Heart left ventricle (tissue), 16 donors: ENCODE results near the gene SSH2. TPM values are rescaled to one million over a fixed set of nuclear protein-coding genes. Genes with fewer than 3 reads are reported as not detected.

Experiments
- ATAC-seq, 4 donors: fragments of 200-7000 bp; cut with Tn5 transposase; one replicate each; pipeline ENCODE4 v1.9.1; 2020 to 2022; ENCODE audit warnings: moderate library complexity in 4 of 4, mild to moderate bottlenecking in 3 of 4, moderate number of reproducible peaks in 1 of 4
- DNase-seq, 5 donors: peaks; one replicate each; pipeline ENCODE4 v3.0.0-alpha.2; 2020
- H3K27ac ChIP-seq, 12 donors: fragments of 200-600 bp; sonication (generic) in 4 of 12; one replicate each; pipeline versions ENCODE4 v1.5.0 to v1.8.0; 2016 to 2022; ENCODE audit warnings: mild to moderate bottlenecking in 2 of 12
- H3K27me3 ChIP-seq, 9 donors: fragments of 200-600 bp; sonication (generic) in 2 of 9; one replicate each; pipeline versions ENCODE4 v1.5.1 to v1.8.0; 2016 to 2022; ENCODE audit warnings: mild to moderate bottlenecking in 3 of 9
- H3K36me3 ChIP-seq, 9 donors: fragments of 200-600 bp; sonication (generic) in 2 of 9; one replicate each; pipeline versions ENCODE4 v1.5.0 to v1.8.0; 2018 to 2022; ENCODE audit warnings: mild to moderate bottlenecking in 2 of 9
- H3K4me1 ChIP-seq, 12 donors: fragments of 200-600 bp; sonication (generic) in 4 of 12; one replicate each; pipeline versions ENCODE4 v1.5.0 to v1.8.0; 2016 to 2022; ENCODE audit warnings: mild to moderate bottlenecking in 3 of 12
- H3K4me3 ChIP-seq, 12 donors: fragments of 200-600 bp; sonication (generic) in 4 of 12; one replicate each; pipeline versions ENCODE4 v1.5.0 to v1.8.0; 2017 to 2022; ENCODE audit warnings: mild to moderate bottlenecking in 9 of 12, moderate library complexity in 4 of 12
- H3K9me3 ChIP-seq, 12 donors: fragments of 200-600 bp; sonication (generic) in 4 of 12; one replicate each; pipeline versions ENCODE4 v1.5.0 to v1.8.0; 2016 to 2022; ENCODE audit warnings: mild to moderate bottlenecking in 1 of 12
- POLR2A ChIP-seq, 2 donors: fragments of 450-650 bp; IDR thresholded peaks; one replicate each; pipeline ENCODE4 v1.6.1; 2017; ENCODE audit warnings: antibody characterized with exemption in 2 of 2, mild to moderate bottlenecking in 2 of 2, moderate library complexity in 2 of 2
- WGBS, 4 donors: extraction: QIAGEN DNeasy Blood & Tissue Kit in 2 of 4; methylation state at CpG; one replicate each; pipeline versions ENCODE4 v1.1.5 to v1.1.7; 2013 to 2018; 5-methylcytosine and 5-hydroxymethylcytosine counted together
- intact Hi-C, 10 donors: fragments of 100-400 bp; cut with DNase I; formaldehyde crosslinking; loops; one replicate each; pipeline versions ENCODE4 v1.11.1 to v1.14.2; 2022
- polyA plus RNA-seq, 2 donors: library from polyadenylated mRNA; stranded (reverse); fragments of 200-250 nt; gene quantifications; one replicate each; pipeline ENCODE4 v1.2.3, GENCODE V29; 2013
- total RNA-seq, 9 donors: library from RNA; depleted of rRNA in 2 of 9; stranded (reverse); fragments of >200 nt in 2 of 9; fragmentation: NEBNext Ultra II Directional in 3 of 9; extraction: Animal tissue kit (Norgen Biotek cat#: 25700) in 3 of 9; gene quantifications; one replicate each; pipeline versions ENCODE4 v1.1.0 to v1.2.4, GENCODE V29; 2016 to 2023
- TF ChIP-seq, protein P1 (sequence below), 12 donors: fragments of 200-600 bp; sonication (generic) in 4 of 12; IDR thresholded peaks; one replicate each; pipeline versions ENCODE4 v1.5.0 to v1.8.0; 2018 to 2022; ENCODE audit warnings: antibody characterized with exemption in 12 of 12, mild to moderate bottlenecking in 5 of 12
- donor health status: ischemic (EF 13 %, LVEDD 7.1; RV severe dilation, severe dysfunction).
- donor health status: healthy with polysubstance abuse.
- donor health status: DM: no; HTN: yes; CAD: no.
- donor health status: DM: no; HTN: no; CAD: no.
- donor health status: ischemic (EF 25% LVEDD 6.9; RV normal size, moderate dysfunction).
- donor health status: ischemic (EF 25% LVEDD 5.7; RV mildly dilated, moderate dysfunction).
- donor health status: healthy.
- donor health status: DM: yes; HTN: yes; CAD: no.
- donor health status: ischemic (EF 35%, LVEDD 5.7; RV mildly dilated, moderate dysfunction).
- donor health status: nonischemic (EF 11% LVEDD 7.7; RV severe dilation, severe dysfunction).
- donor health status: DM: yes; HTN: yes; CAD: no.
- donor health status: PGD.
- donor health status: ischemic (EF 29% LVEDD 5.4; RV normal size, mild dysfunction).
- donor health status: nonischemic (EF 23%, LVEDD 6.1; RV moderate dilation, normal function).

Gene SSH2
- total and polyA plus RNA-seq, 11 donors = 20.8 to 46.7 (median 36.6) TPM

DNA sequence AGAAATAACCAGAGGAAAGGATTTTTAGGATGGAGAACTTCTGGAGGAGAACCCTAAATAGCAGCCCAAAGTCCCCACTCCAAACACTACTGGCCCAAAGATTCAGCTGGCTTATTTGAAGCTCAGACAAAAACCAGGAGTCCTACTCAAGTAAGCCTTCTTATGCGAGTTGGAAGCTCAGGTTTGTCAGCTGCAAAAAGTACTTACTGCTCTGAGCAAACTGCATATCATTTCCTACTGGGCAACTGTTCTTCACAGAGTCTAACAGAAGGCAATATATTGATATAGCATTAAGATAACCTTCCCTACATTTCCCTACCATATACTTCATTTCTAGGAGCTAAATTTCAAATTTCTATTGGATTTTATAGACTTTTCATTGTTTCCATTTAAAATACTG is 231.2 kb downstream of the SSH2 start:
- ATAC-seq = no peak
- TF ChIP-seq, protein P1, sequence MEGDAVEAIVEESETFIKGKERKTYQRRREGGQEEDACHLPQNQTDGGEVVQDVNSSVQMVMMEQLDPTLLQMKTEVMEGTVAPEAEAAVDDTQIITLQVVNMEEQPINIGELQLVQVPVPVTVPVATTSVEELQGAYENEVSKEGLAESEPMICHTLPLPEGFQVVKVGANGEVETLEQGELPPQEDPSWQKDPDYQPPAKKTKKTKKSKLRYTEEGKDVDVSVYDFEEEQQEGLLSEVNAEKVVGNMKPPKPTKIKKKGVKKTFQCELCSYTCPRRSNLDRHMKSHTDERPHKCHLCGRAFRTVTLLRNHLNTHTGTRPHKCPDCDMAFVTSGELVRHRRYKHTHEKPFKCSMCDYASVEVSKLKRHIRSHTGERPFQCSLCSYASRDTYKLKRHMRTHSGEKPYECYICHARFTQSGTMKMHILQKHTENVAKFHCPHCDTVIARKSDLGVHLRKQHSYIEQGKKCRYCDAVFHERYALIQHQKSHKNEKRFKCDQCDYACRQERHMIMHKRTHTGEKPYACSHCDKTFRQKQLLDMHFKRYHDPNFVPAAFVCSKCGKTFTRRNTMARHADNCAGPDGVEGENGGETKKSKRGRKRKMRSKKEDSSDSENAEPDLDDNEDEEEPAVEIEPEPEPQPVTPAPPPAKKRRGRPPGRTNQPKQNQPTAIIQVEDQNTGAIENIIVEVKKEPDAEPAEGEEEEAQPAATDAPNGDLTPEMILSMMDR (IDR thresholded peaks at IDR 0.05) = no peak
- TF ChIP-seq POLR2A (IDR thresholded peaks at IDR 0.05) = no peak
- Histone ChIP-seq H3K4me3 (no peak overlapping the region), H3K36me3 (peaks cover 0 to 60% (median 51%) of the 10 kb centered on the region in 9 donors), H3K27me3 (no peaks in the 10 kb centered on the region), H3K4me1 (peaks cover 0 to 43% (median 26%) of the 10 kb centered on the region in 12 donors), H3K9me3 (no peaks in the 10 kb centered on the region), H3K27ac (peak overlapping the region; percentile 26 to 78 (median 63))
- no peak for DNase-seq
- WGBS, 4 donors = 51 to 64% (median 57%) methylated on average over 1 of the region's 1 CpG
- intact Hi-C loops = loop anchor here in 1 of 10 donors (10.0 kb wide), 1 partner anchor 56 kb away; no protein-coding TSS in a partner anchor

DNA sequence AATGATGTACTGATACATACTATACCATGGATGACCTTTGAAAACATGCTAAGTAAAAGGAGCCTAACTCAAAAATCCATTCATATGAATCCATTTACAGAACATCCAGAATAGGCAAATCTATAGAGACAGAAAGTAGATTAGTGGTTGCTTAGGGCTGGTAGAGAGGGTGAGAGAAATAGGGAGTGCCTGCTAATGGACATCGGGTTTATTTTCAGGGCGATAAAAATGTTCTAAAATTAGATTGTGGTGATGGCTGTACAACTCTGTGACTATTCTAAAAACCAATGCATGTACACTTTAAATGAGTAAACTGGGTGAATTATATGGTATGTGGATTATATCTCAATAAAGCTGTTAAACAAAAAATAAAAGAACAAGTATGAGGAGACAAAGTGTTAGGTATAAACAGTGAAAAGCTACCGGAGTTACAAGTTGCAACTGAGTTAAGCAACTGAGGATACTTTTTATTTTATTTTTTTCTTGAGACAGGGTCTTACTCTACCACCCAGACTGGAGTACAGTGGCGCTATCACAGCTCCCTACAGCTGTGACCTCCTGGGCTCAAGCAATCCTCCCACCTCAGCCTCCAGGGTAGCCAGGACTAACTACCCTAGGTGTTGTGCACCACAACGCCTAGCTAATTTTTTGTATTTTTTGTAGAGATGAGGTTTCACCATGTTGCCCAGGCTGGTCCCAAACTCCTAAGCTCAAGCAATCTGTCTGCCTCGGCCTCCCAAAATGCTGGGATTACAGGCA is 231.8 kb downstream of the SSH2 start:
- peaks cover 0 to 40% (median 25%) of the 10 kb centered on the region in 12 donors for H3K4me1 ChIP-seq
- H3K27me3 ChIP-seq = no peaks in the 10 kb centered on the region
- intact Hi-C loops = loop anchor here in 1 of 10 donors (10.0 kb wide), 1 partner anchor 57 kb away; no protein-coding TSS in a partner anchor
- peak in 3 of 4 donors; percentile 23 to 52 (median 50) for ATAC-seq
- H3K27ac ChIP-seq = peak overlapping the region; percentile 43 to 78 (median 63)
- no peaks in the 10 kb centered on the region for H3K9me3 ChIP-seq
- H3K36me3 ChIP-seq = peaks cover 0 to 67% (median 57%) of the 10 kb centered on the region in 9 donors
- DNase-seq = no peak
- WGBS, 4 donors = 71 to 77% (median 72%) methylated on average over 6 of the region's 6 CpGs
- TF ChIP-seq, protein P1 (IDR thresholded peaks at IDR 0.05) = no peak
- no peak for TF ChIP-seq POLR2A (IDR thresholded peaks at IDR 0.05)
- no peak overlapping the region for H3K4me3 ChIP-seq

DNA sequence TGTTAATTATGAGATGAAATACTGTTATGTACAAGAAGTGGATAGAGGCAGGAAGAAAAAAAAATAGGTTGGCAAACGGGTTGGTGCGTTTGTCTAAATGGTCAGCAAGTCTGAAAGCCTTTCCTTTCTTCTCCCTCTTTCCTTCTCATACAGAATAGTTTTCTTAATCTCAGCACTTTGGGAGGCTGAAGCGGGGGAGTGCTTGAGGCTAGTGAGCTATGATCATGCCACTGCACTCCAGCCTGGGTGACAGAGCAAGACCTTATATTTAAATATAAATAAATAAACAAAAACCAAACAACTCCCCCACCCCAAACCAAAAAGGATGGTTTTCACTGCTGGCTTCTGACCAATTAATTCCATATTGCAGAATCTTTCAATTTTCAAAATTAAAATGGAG is 232.7 kb downstream of the SSH2 start:
- TF ChIP-seq POLR2A (IDR thresholded peaks at IDR 0.05) = no peak
- TF ChIP-seq, protein P1 (IDR thresholded peaks at IDR 0.05) = no peak
- no peak for DNase-seq
- intact Hi-C loops = loop anchor here in 1 of 10 donors (10.0 kb wide), 1 partner anchor 57 kb away; no protein-coding TSS in a partner anchor
- Histone ChIP-seq H3K27ac (peak overlapping the region in 11 of 12 donors; percentile 43 to 78 (median 66)), H3K27me3 (no peaks in the 10 kb centered on the region), H3K9me3 (no peaks in the 10 kb centered on the region), H3K4me3 (no peak overlapping the region), H3K4me1 (peaks cover 0 to 46% (median 25%) of the 10 kb centered on the region in 12 donors), H3K36me3 (peaks cover 0 to 69% (median 60%) of the 10 kb centered on the region in 9 donors)
- no peak for ATAC-seq
- WGBS, 4 donors = 56 to 68% (median 63%) methylated on average over 3 of the region's 3 CpGs

DNA sequence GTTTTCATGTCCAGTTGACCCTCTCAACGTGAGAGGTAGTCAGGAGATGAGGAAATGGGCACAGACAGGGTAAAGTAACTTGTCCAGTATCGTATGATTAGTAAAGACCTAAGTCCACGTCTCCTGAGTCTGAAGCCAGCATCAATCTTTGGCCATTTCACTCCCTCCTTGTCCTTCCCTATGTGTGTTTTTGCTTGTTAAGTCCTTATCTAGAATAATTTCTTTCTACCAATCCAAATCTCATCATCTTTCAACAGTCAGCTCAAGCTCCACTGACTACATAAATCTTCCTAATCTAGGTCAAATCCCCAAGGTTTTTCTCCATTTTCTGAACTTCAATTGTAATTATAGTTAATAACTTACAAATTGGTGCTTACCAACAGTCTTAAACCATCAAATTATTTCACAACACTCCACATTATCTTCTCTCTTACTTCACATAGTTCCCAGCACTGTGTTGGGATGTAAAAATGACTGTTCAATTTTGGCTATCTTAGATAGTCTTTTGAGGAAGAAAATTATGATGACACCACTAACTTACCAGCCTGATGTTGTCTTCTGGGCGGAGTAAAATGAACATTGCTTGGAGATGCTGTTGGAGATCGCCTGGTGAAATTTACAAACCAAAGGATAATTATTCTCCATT is 235.0 kb downstream of the SSH2 start:
- intact Hi-C loops = loop anchor here in 1 of 10 donors (10.0 kb wide), 1 partner anchor 60 kb away; no protein-coding TSS in a partner anchor
- Histone ChIP-seq H3K4me3 (no peak overlapping the region), H3K27me3 (no peaks in the 10 kb centered on the region), H3K27ac (peak overlapping the region in 4 of 12 donors; percentile 1 to 59 (median 10)), H3K9me3 (no peaks in the 10 kb centered on the region), H3K36me3 (peaks cover 0 to 47% (median 40%) of the 10 kb centered on the region in 9 donors), H3K4me1 (peaks cover 0 to 60% (median 29%) of the 10 kb centered on the region in 12 donors)
- ATAC-seq = peak in 3 of 4 donors; percentile 20 to 75 (median 55)
- no peak for DNase-seq
- no peak for TF ChIP-seq POLR2A (IDR thresholded peaks at IDR 0.05)
- TF ChIP-seq, protein P1 (IDR thresholded peaks at IDR 0.05) = no peak
- 74 to 82% (median 78%) methylated on average over 5 of the region's 5 CpGs for WGBS, 4 donors
